DND-41 (cell line): ENCODE data around the gene WDR89.

ENCODE experiments used
- ATAC-seq: fragments of 200-7000 bp; cut with Tn5 transposase; 3 replicates; pipeline ENCODE4 v1.9.1; 2021; ENCODE audit warnings: low read depth; ENCODE audit not compliant: insufficient read depth
- DNase-seq: peaks from one replicate; pipeline ENCODE4 v3.0.0-alpha.2; 2020
- H2AFZ ChIP-seq: 2 replicates; pipeline ENCODE4 v1.6.0; 2012; ENCODE audit warnings: low read depth, low read length
- H3K27ac ChIP-seq: 2 replicates; pipeline ENCODE4 v1.5.1; 2012; ENCODE audit warnings: low read length, inconsistent platforms
- H3K27me3 ChIP-seq: fragments of 200-600 bp; sonication (generic); 2 replicates; pipeline ENCODE4 v1.6.0; 2012; ENCODE audit warnings: low read length, mild to moderate bottlenecking, inconsistent platforms; ENCODE audit not compliant: insufficient read depth, poor library complexity
- H3K36me3 ChIP-seq: 2 replicates; pipeline ENCODE4 v1.5.1; 2012; ENCODE audit warnings: low read length, inconsistent platforms; ENCODE audit not compliant: insufficient read depth
- H3K4me1 ChIP-seq: 2 replicates; pipeline ENCODE4 v1.5.1; 2012; ENCODE audit warnings: mild to moderate bottlenecking, low read length; ENCODE audit not compliant: insufficient read depth
- H3K4me2 ChIP-seq: 2 replicates; pipeline ENCODE4 v1.6.0; 2012; ENCODE audit warnings: mild to moderate bottlenecking, moderate library complexity, low read length, inconsistent platforms; ENCODE audit not compliant: insufficient read depth
- H3K4me3 ChIP-seq, 2 experiments: fragments of 200-600 bp in 1 of 2; shearing (Covaris generic) in 1 of 2; 2 replicates each; pipeline ENCODE4 v1.5.1; 2012 to 2016; ENCODE audit warnings: inconsistent platforms in 2 of 2, low read length in 2 of 2, mild to moderate bottlenecking in 2 of 2, low read depth in 1 of 2, moderate library complexity in 1 of 2
- H3K79me2 ChIP-seq: 2 replicates; pipeline ENCODE4 v1.6.0; 2012; ENCODE audit warnings: low read length, inconsistent platforms; ENCODE audit not compliant: insufficient read depth
- H3K9ac ChIP-seq: 2 replicates; pipeline ENCODE4 v1.6.0; 2012; ENCODE audit warnings: low read depth, mild to moderate bottlenecking, inconsistent platforms, low read length, moderate library complexity
- H3K9me3 ChIP-seq: 2 replicates; pipeline ENCODE4 v1.5.1; 2012; ENCODE audit warnings: low read length, moderate library complexity, mild to moderate bottlenecking, inconsistent platforms; ENCODE audit not compliant: insufficient read depth, severe bottlenecking
- H4K20me1 ChIP-seq: 2 replicates; pipeline ENCODE4 v1.6.0; 2012; ENCODE audit warnings: low read length; ENCODE audit not compliant: insufficient read depth
- EZH2 ChIP-seq: IDR thresholded peaks from 3 replicates; pipeline ENCODE4 v1.6.1; 2012; ENCODE audit warnings: borderline replicate concordance, low read depth, mild to moderate bottlenecking, moderate library complexity, low read length, inconsistent platforms; ENCODE audit not compliant: severe bottlenecking
- TF ChIP-seq, protein P1 (sequence below): IDR thresholded peaks from 2 replicates; pipeline ENCODE4 v1.5.1; 2012; ENCODE audit warnings: borderline replicate concordance, low read length, moderate library complexity, mild to moderate bottlenecking; ENCODE audit not compliant: poor library complexity, severe bottlenecking; ENCODE audit errors: extremely low read depth

WDR89 gene

DNA sequence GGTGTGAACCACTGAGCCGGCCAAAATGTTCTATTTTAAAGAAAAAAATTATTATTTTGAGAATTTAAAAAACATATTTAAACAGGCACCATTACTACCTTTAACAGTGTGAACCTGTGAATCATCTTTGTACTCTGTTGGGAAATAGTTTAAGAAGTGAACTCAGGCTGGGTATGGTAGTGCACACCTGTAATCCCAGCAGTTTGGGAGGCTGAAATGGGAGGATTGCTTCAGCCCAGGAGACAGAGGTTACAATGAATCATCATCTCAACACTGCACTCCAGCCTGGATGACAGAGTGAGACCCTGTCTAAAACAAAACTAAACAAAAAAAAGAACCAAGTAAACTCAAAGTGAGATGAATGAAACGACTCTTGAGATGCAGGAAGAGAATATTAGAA lies 3.1 kb upstream of the WDR89 start:
- Histone ChIP-seq H3K79me2 (peaks cover 19% of the 10 kb centered on the region), H3K27me3 (no peaks in the 10 kb centered on the region), H2AFZ (no peak overlapping the region), H3K4me1 (peaks cover 21% of the 10 kb centered on the region; the same call in 1 of the 2 replicates), H3K36me3 (peaks cover 4% of the 10 kb centered on the region; the same call in 1 of the 2 replicates), H3K4me2 (no peak overlapping the region), H3K4me3 (no peak overlapping the region), H3K9me3 (no peaks in the 10 kb centered on the region), H4K20me1 (no peaks in the 10 kb centered on the region), H3K9ac (no peak overlapping the region), H3K27ac (no peak overlapping the region)
- ATAC-seq, result no peak
- TF ChIP-seq EZH2, result no peak
- TF ChIP-seq, protein P1, sequence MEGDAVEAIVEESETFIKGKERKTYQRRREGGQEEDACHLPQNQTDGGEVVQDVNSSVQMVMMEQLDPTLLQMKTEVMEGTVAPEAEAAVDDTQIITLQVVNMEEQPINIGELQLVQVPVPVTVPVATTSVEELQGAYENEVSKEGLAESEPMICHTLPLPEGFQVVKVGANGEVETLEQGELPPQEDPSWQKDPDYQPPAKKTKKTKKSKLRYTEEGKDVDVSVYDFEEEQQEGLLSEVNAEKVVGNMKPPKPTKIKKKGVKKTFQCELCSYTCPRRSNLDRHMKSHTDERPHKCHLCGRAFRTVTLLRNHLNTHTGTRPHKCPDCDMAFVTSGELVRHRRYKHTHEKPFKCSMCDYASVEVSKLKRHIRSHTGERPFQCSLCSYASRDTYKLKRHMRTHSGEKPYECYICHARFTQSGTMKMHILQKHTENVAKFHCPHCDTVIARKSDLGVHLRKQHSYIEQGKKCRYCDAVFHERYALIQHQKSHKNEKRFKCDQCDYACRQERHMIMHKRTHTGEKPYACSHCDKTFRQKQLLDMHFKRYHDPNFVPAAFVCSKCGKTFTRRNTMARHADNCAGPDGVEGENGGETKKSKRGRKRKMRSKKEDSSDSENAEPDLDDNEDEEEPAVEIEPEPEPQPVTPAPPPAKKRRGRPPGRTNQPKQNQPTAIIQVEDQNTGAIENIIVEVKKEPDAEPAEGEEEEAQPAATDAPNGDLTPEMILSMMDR, result no peak
- no peak for DNase-seq

DNA sequence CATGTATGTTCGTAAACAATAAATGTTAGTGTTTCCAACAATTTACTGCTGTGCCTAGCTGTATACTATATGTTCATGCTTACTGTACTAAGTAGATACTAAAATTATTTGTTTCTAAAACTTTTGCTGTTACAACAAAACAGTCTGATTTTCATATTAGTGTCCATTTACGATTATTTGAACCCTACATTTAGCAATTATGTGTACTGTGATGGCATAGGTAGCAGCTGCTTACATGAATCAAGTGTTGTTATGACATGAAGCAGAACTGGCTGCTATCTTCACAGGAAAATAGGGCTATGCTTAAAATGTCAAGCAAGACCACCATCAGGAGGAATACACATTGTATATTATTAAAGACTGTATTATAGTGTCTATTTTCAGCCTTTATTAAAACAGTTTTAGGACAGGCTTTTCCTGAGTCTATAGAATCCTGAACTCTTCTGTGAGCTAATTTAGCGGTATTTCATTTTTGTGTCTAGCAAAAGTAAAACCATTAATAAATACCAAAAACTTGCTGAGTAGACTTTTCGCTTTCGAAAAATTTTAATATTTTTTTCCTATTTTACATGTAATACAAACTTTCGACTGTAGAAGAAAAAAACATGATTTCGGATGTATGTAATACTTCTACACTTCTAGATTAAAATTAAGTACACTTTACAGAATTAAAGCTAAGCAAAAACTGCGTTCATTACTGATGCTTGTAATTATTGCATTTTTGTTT lies 1.1 kb upstream of the WDR89 start:
- DNase-seq (no peak), ATAC-seq (no peak)
- peaks cover 38% of the 10 kb centered on the region for H3K79me2 ChIP-seq
- peak overlapping the region; percentile 76 for H2AFZ ChIP-seq
- H3K4me2 ChIP-seq, result peak overlapping the region; percentile 75
- H3K4me1 ChIP-seq, result peaks cover 34% of the 10 kb centered on the region; the same call in 1 of the 2 replicates
- peak overlapping the region; percentile 86 for H3K27ac ChIP-seq
- no peaks in the 10 kb centered on the region for H3K9me3 ChIP-seq
- H3K4me3 ChIP-seq, result peak overlapping the region; percentile 37 to 71
- peaks cover 13% of the 10 kb centered on the region; the same call in 1 of the 2 replicates for H3K36me3 ChIP-seq
- H3K27me3 ChIP-seq, result no peaks in the 10 kb centered on the region
- TF ChIP-seq EZH2, result no peak
- TF ChIP-seq, protein P1, result no peak
- peak overlapping the region; percentile 74 for H3K9ac ChIP-seq
- no peaks in the 10 kb centered on the region for H4K20me1 ChIP-seq

DNA sequence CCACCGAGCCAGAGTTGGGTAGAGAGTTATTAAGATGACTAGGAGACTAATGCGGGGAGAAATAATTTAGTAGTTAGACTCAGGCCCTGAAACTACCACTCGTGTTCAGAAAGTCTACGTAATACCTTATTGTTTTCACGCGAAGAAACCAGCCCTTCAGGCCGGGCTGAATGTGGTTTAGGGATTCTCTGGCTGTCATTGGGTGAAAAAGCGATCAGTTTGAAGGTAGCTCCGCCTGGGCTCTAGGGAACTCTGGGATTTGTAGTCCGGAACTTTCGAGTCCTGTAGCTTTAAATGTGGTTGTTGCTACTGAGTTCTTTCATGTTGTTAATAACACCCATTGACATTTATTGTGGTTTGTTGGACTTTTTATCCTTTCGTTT lies 549 bp upstream of the WDR89 start:
- no peak for TF ChIP-seq EZH2
- TF ChIP-seq, protein P1, result no peak

More for the DNA sequence above, 549 bp upstream of the WDR89 start:
- H3K9ac ChIP-seq, result peak overlapping the region; percentile 74
- H3K4me1 ChIP-seq, result peaks cover 34% of the 10 kb centered on the region; the same call in 1 of the 2 replicates
- H3K4me3 ChIP-seq, result peak overlapping the region; percentile 37 to 71
- no peaks in the 10 kb centered on the region for H3K27me3 ChIP-seq
- H3K27ac ChIP-seq, result peak overlapping the region; percentile 86
- H3K4me2 ChIP-seq, result peak overlapping the region; percentile 75
- H2AFZ ChIP-seq, result peak overlapping the region; percentile 76
- no peaks in the 10 kb centered on the region for H3K9me3 ChIP-seq
- ATAC-seq, result peak; percentile 75
- H4K20me1 ChIP-seq, result no peaks in the 10 kb centered on the region
- peaks cover 13% of the 10 kb centered on the region; the same call in 1 of the 2 replicates for H3K36me3 ChIP-seq
- peaks cover 44% of the 10 kb centered on the region for H3K79me2 ChIP-seq
- peak; percentile 88 for DNase-seq
